ENCODE measurements around the gene ARL15. TPM values are rescaled to one million over a fixed set of nuclear protein-coding genes. Genes with fewer than 3 reads are reported as not detected.

Gene ARL15
- total and polyA plus RNA-seq, 2 of the 4 experiments (the other 2 are of a cell fraction), result 7.3 to 19.2 TPM

- H2AK5ac ChIP-seq (ENCODE audit: low read depth, low read length), result no peak overlapping the region
- H2BK120ac ChIP-seq (ENCODE audit: low read depth, low read length), result peak overlapping the region; percentile 20; the same call in 1 of the 2 replicates
- no peak overlapping the region for H3K9ac ChIP-seq (ENCODE audit: low read depth, low read length)
- no peaks in the 10 kb centered on the region for H3K9me3 ChIP-seq (ENCODE audit: control insufficient read depth, insufficient read depth, low read length)
- ChIA-PET POLR2A (ENCODE audit: unreplicated experiment) (no interaction called here), CTCF (no interaction called here)
- no peak overlapping the region for H3K4me2 ChIP-seq (ENCODE audit: low read depth, low read length)
- H3K4me3 ChIP-seq (ENCODE audit: insufficient read depth, low read depth, low read length), result no peak overlapping the region
- peak overlapping the region; percentile 38; the same call in 1 of the 2 replicates for H4K91ac ChIP-seq (ENCODE audit: insufficient read depth, low read depth, low read length)
- TF ChIP-seq RAD21 (IDR thresholded peaks at IDR 0.05; ENCODE audit: low read length) (no peak), MAFK (IDR thresholded peaks at IDR 0.05; ENCODE audit: low read depth, low read length) (no peak)
- intact Hi-C loops (cut with micrococcal nuclease), result no loop called here
- H4K20me1 ChIP-seq (ENCODE audit: insufficient read depth, low read length), result no peaks in the 10 kb centered on the region
- dilution Hi-C loops (cut with HindIII; ENCODE audit: low sequenced_read_pairs, unreplicated experiment), result no loop called here
- DNase-seq, result no peak
- peaks cover 7% of the 10 kb centered on the region for H3K4me1 ChIP-seq (ENCODE audit: control insufficient read depth, insufficient read depth, low read length)
- H3K9me1 ChIP-seq (ENCODE audit: insufficient read depth, low read length), result peaks cover 3% of the 10 kb centered on the region; the same call in 1 of the 2 replicates
- peak overlapping the region in 1 of 2 experiments; percentile 44; a peak in 1 of 4 replicates for H4K8ac ChIP-seq (ENCODE audit: low read depth in 2 of 2, low read length in 2 of 2)
- H3K4ac ChIP-seq (ENCODE audit: low read depth, low read length), result peak overlapping the region; percentile 54
- WGBS, 2 experiments (ENCODE audit: extremely low coverage in 2 of 2, insufficient read length in 1 of 2), result 87% methylated on average over 6 of the region's 14 CpGs; no CpG with 5 or more reads in 1 of the 2 experiments
- H2BK20ac ChIP-seq (ENCODE audit: low read depth, low read length), result peak overlapping the region; percentile 57; the same call in 1 of the 2 replicates
- no peak overlapping the region for H2AK9ac ChIP-seq (replicated peaks; ENCODE audit: low read depth, low read length, poor library complexity)
- no peak overlapping the region for H2BK15ac ChIP-seq (ENCODE audit: low read depth, low read length)
- peak overlapping the region; percentile 48 for H3K14ac ChIP-seq (replicated peaks; ENCODE audit: low read depth, low read length)
- peak overlapping the region; percentile 74; the same call in 1 of the 2 replicates for H3K18ac ChIP-seq (ENCODE audit: low read depth, low read length)
- H2BK5ac ChIP-seq (ENCODE audit: low read depth, low read length, poor library complexity, severe bottlenecking), result no peak overlapping the region
- no peak overlapping the region for H4K5ac ChIP-seq (ENCODE audit: low read depth, low read length)
- H3K27me3 ChIP-seq (ENCODE audit: control insufficient read depth, insufficient read depth, low read length), result no peaks in the 10 kb centered on the region
- in situ Hi-C loops (cut with MboI; ENCODE audit: low sequenced_read_pairs), result no loop called here
- 0 out of 2 replicates have a peak overlapping the region, but pooled peaks have one; percentile 11 for H3K23ac ChIP-seq (ENCODE audit: low read depth, low read length)
- no peak overlapping the region for H3K27ac ChIP-seq (ENCODE audit: insufficient read depth, low read length)
- no peak overlapping the region for H3K56ac ChIP-seq (ENCODE audit: extremely low read depth, insufficient read depth, low read length)
- no peak for ATAC-seq (ENCODE audit: low read depth)
- BruUV-seq (replicated peaks), result no TSS peak
- H2AFZ ChIP-seq (replicated peaks; ENCODE audit: low read length, poor library complexity), result peak overlapping the region; percentile 52
- H3K79me1 ChIP-seq (ENCODE audit: low read depth in 1 of 2, low read length in 2 of 2), result no peaks in the 10 kb centered on the region
- H3K36me3 ChIP-seq (ENCODE audit: control insufficient read depth, insufficient read depth, low read length), result no peaks in the 10 kb centered on the region
These were observed 426.0 kb downstream of the ARL15 start for GRCh38 chr5:53884417-53884816.
